A673 (cell line): ENCODE data around the gene OARD1. TPM values are rescaled to one million over a fixed set of nuclear protein-coding genes. Genes with fewer than 3 reads are reported as not detected.

ENCODE experiments used
- BruUV-seq: library from RNA; stranded (reverse); fragments of 400-500 nt; replicated peaks from 2 replicates; lab custom pipeline; 2021; lab: Mats Ljungman, UMichigan
- CTCF ChIA-PET: fragments of 300-600 bp; sonication (Branson Sonifier 250); formaldehyde crosslinking; loops from one replicate; lab custom pipeline; 2022; ENCODE audit warnings: antibody characterized with exemption; lab: Charles Lee
- POLR2A ChIA-PET: fragments of 300-600 bp; sonication (Branson Sonifier 250); formaldehyde crosslinking; loops from one replicate; lab custom pipeline; 2022; ENCODE audit warnings: antibody characterized with exemption; ENCODE audit not compliant: low non-redundant PET; lab: Charles Lee
- DNase-seq: peaks from one replicate; pipeline ENCODE4 v3.0.0-alpha.2; 2015; ENCODE audit warnings: low spot score
- H3K27ac ChIP-seq: fragments of 200-600 bp; sonication (generic); 2 replicates; pipeline ENCODE4 v1.5.1; 2016; ENCODE audit warnings: mixed run types, low read depth, mild to moderate bottlenecking, mixed read lengths, antibody characterized with exemption, low read length; ENCODE audit not compliant: poor library complexity, severe bottlenecking
- H3K27me3 ChIP-seq: fragments of 200-600 bp; sonication (generic); replicated peaks from 2 replicates; pipeline ENCODE4 v1.6.1; 2017; ENCODE audit warnings: mixed run types, low read depth, mild to moderate bottlenecking, mixed read lengths, antibody characterized with exemption, low read length; ENCODE audit not compliant: insufficient read depth, poor library complexity
- H3K36me3 ChIP-seq: fragments of 200-600 bp; sonication (generic); 2 replicates; pipeline ENCODE4 v1.6.1; 2016; ENCODE audit warnings: mixed run types, mild to moderate bottlenecking, mixed read lengths, antibody characterized with exemption, low read length; ENCODE audit not compliant: insufficient read depth, poor library complexity, severe bottlenecking
- H3K4me1 ChIP-seq: fragments of 200-600 bp; sonication (generic); 2 replicates; pipeline ENCODE4 v1.6.1; 2017; ENCODE audit warnings: mixed run types, mild to moderate bottlenecking, mixed read lengths, antibody characterized with exemption, low read length; ENCODE audit not compliant: insufficient read depth, poor library complexity, severe bottlenecking
- H3K4me3 ChIP-seq: fragments of 200-600 bp; sonication (generic); 2 replicates; pipeline ENCODE4 v1.5.1; 2016; ENCODE audit warnings: low read depth, mixed run types, mild to moderate bottlenecking, mixed read lengths, low read length; ENCODE audit not compliant: poor library complexity, severe bottlenecking
- H3K9me3 ChIP-seq: fragments of 200-600 bp; sonication (generic); 2 replicates; pipeline ENCODE4 v1.6.1; 2016; ENCODE audit warnings: mixed run types, low read depth, mild to moderate bottlenecking, mixed read lengths, antibody characterized with exemption, low read length; ENCODE audit not compliant: poor library complexity, severe bottlenecking
- EZH2 ChIP-seq: fragments of 200-600 bp; sonication (generic); IDR thresholded peaks from 2 replicates; pipeline ENCODE4 v1.6.1; 2017; ENCODE audit warnings: borderline replicate concordance, low read depth, mild to moderate bottlenecking, mixed read lengths, antibody characterized with exemption, low read length; ENCODE audit not compliant: poor library complexity, severe bottlenecking
- intact Hi-C: fragments of 100-400 bp; cut with micrococcal nuclease; formaldehyde crosslinking; loops from one replicate; pipeline ENCODE4 v1.10.0; 2022; ENCODE audit not compliant: unreplicated experiment
- total RNA-seq: library from RNA; stranded (reverse); gene quantifications from 2 replicates; pipeline ENCODE4 v1.2.3, GENCODE V29; 2021
- TF ChIP-seq, protein P1 (sequence below): fragments of 300-800, 200-600 bp; sonication (generic); conservative IDR thresholded peaks from 2 replicates; pipeline ENCODE4 v1.5.1; 2017; ENCODE audit warnings: low read depth, mild to moderate bottlenecking, antibody characterized with exemption, low read length, moderate library complexity, mixed read lengths

The OARD1 gene
- total RNA-seq, 1 experiment from 2014 or later, result 27.3 TPM

DNA sequence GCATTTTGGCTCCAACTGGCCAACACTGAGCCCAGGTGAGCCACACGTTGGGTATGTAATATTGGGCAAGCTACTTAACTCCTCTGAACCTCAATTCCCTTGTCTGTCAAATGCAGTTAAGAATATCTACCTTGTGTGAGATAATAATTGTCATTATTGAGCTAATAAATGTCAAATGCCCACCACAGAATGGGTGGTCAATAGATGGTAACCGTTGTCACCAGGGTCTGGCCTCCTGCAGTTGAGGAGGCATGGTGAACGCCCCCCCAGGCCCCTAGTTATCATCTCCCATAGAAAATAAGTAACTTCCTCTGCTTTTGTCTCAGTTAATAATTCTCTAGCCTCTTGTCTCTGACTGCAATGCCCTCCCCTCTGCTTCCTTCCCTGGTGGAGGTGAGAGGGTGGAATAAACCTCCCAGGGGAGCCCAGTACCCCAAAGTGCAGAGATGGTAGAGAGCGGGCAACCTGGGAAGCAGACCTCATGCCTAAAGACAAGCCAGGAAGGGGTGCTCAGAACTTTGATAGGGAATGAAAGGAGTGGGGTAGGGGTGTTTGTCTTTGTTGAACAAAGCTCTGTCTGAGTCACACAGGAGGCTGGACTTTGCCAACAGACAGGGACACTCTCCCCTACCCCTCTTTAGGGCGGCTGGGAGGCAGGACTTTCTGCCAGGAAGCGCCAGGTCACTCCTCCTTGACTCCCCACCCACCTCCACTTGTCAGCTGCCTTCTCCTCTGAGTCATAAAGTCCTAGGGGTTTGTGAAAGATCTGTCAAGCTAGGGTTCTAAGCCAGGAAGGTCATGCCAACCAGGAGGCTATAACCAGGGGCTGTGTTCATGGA, 31.8 kb downstream of the OARD1 start:
- Histone ChIP-seq H3K4me1 (no peaks in the 10 kb centered on the region), H3K36me3 (no peaks in the 10 kb centered on the region), H3K9me3 (no peaks in the 10 kb centered on the region), H3K27ac (no peak overlapping the region), H3K4me3 (no peak overlapping the region), H3K27me3 (no peaks in the 10 kb centered on the region)
- POLR2A ChIA-PET, result interaction anchor here (0.6 kb wide), 1 partner anchor 237 kb away, joined by 3 read pairs; no protein-coding TSS in a partner anchor
- CTCF ChIA-PET, result no interaction called here
- intact Hi-C loops, result no loop called here
- no peak for DNase-seq
- BruUV-seq, result no TSS peak
- TF ChIP-seq, protein P1, sequence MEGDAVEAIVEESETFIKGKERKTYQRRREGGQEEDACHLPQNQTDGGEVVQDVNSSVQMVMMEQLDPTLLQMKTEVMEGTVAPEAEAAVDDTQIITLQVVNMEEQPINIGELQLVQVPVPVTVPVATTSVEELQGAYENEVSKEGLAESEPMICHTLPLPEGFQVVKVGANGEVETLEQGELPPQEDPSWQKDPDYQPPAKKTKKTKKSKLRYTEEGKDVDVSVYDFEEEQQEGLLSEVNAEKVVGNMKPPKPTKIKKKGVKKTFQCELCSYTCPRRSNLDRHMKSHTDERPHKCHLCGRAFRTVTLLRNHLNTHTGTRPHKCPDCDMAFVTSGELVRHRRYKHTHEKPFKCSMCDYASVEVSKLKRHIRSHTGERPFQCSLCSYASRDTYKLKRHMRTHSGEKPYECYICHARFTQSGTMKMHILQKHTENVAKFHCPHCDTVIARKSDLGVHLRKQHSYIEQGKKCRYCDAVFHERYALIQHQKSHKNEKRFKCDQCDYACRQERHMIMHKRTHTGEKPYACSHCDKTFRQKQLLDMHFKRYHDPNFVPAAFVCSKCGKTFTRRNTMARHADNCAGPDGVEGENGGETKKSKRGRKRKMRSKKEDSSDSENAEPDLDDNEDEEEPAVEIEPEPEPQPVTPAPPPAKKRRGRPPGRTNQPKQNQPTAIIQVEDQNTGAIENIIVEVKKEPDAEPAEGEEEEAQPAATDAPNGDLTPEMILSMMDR, result no peak
- TF ChIP-seq EZH2, result no peak

DNA sequence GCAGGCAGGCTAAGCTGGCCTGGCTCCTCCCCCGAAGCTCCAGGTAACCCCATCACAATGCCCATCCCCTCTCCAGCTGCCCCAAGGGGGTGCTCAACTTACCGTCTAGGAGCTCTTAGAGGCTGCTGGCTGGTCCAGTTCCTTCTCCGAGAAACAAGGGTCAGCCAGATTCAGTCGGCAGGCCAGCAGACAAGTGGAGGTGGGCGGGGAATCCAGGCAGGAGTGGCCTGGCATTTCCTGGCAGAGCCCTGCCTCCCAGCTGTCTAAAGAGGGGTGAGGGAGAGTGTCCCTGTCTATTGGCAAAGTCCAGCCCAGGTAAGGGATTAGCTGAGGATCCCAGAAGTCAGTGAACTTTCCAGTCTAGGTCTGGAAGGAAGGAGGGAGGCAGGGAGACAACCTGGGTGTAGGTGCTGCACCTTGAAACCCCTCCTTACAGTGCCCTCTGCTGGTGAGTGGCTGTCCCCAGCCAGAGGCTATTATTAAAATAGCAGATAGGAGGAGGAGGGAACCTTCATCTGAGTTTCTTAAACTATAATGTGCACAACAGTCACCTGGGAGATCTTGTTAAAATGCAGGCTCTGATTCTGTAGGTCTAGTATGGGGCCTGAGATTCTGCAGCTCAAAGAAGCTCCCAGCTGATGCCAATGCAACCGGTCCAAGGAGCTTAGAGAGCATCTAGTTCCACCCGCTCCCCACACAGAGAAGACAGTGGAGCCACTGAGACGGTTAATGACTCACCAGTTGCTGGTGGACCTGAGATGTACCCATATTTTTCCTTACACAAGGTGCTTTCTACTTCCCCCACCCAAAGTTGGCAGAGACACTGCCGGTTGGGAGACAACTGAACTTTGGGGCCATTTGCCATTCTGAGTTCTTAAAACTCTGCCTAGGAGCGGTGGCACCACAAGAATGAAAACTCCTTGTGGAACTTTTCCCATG, 32.8 kb downstream of the OARD1 start, which contains the start of gene UNC5CL:
Gene UNC5CL (minus strand): TSS at position 162 of the 939 bp plus-strand sequence. CDS start 4,147 bp downstream, outside the sequence.
- POLR2A ChIA-PET, result interaction anchor here (0.6 kb wide), 1 partner anchor 17 kb away, joined by 5 read pairs; no protein-coding TSS in a partner anchor
- peak; percentile 48 for DNase-seq
- intact Hi-C loops, result loop anchor here (5.0 kb wide), 1 partner anchor 1057 kb away; no protein-coding TSS in a partner anchor
- no peak within 1 kb of the TSS for H3K4me3 ChIP-seq
- BruUV-seq, result no TSS peak
- CTCF ChIA-PET, result no interaction called here
- H3K27me3 ChIP-seq, result no peaks in the 10 kb centered on the region
- no peaks in the 10 kb centered on the region for H3K4me1 ChIP-seq
- H3K9me3 ChIP-seq, result no peaks in the 10 kb centered on the region
- no peaks in the 10 kb centered on the region for H3K36me3 ChIP-seq
- no peak for TF ChIP-seq EZH2
- TF ChIP-seq, protein P1, result peak; percentile 93
- H3K27ac ChIP-seq, result no peak within 1 kb of the TSS

- Histone ChIP-seq H3K9me3 (no peaks in the 10 kb centered on the region), H3K4me1 (no peaks in the 10 kb centered on the region), H3K36me3 (no peaks in the 10 kb centered on the region), H3K27me3 (no peaks in the 10 kb centered on the region), H3K27ac (no peak overlapping the region), H3K4me3 (no peak overlapping the region)
- ChIA-PET CTCF (no interaction called here), POLR2A (no interaction called here)
- BruUV-seq, result no TSS peak
- no peak for DNase-seq
- intact Hi-C loops, result loop anchor here (5.0 kb wide), 1 partner anchor 1056 kb away; no protein-coding TSS in a partner anchor
- TF ChIP-seq EZH2, result no peak
- TF ChIP-seq, protein P1, result no peak
Measured at GRCh38 chr6:41038205-41038604, 34.0 kb downstream of the OARD1 start.
